ENCODE results near the gene FUOM. TPM values are rescaled to one million over a fixed set of nuclear protein-coding genes. Genes with fewer than 3 reads are reported as not detected.

Gene FUOM
- total RNA-seq, 1 experiment from 2014 or later: 41.8 TPM

GRCh38 chr10:133405844-133406527, 48.2 kb upstream of the FUOM start:
- Mint-ChIP-seq H3K9me3 (peaks cover 8 to 14% of the 10 kb centered on the region in 2 experiments; a peak in 4 of 5 replicates), H3K4me3 (no peak overlapping the region), H3K4me1 (no peaks in the 10 kb centered on the region), H3K27ac (no peak overlapping the region), H3K36me3 (ENCODE audit: insufficient read depth in 1 of 3, low read depth in 3 of 3) (peaks cover 73 to 95% (median 86%) of the 10 kb centered on the region in 3 experiments), H3K27me3 (ENCODE audit: low read depth) (no peaks in the 10 kb centered on the region)
- Histone ChIP-seq H4K91ac (ENCODE audit: insufficient read length, low read depth, low read length) (no peak overlapping the region), H2BK12ac (ENCODE audit: insufficient read length, low read depth, low read length) (no peak overlapping the region), H3K14ac (ENCODE audit: insufficient read depth, low read length) (no peak overlapping the region), H4K20me1 (ENCODE audit: control insufficient read depth, insufficient read depth, insufficient read length) (no peaks in the 10 kb centered on the region), H3K27me3 (ENCODE audit: insufficient read depth, low read length) (no peaks in the 10 kb centered on the region), H3K4ac (ENCODE audit: low read depth, low read length) (no peak overlapping the region), H4K5ac (ENCODE audit: insufficient read length, low read depth, low read length) (no peak overlapping the region), H4K8ac (replicated peaks; ENCODE audit: insufficient read length, low read depth, low read length) (no peak overlapping the region), H3K79me1 (ENCODE audit: insufficient read depth, low read depth, low read length, poor library complexity, severe bottlenecking) (peaks cover 2% of the 10 kb centered on the region), H3K9me3 (ENCODE audit: control insufficient read depth, low read depth, low read length) (no peaks in the 10 kb centered on the region), H3K23me2 (ENCODE audit: insufficient read length, low read depth, low read length, poor library complexity, severe bottlenecking) (no peaks in the 10 kb centered on the region), H3K4me2 (ENCODE audit: insufficient read depth, insufficient read length, low read length) (no peak overlapping the region), H3T11ph (ENCODE audit: low read length) (no peak overlapping the region), H3K18ac (ENCODE audit: insufficient read length, low read depth, low read length) (no peak overlapping the region), H3K4me1 (ENCODE audit: insufficient read depth, low read length) (no peaks in the 10 kb centered on the region), H2BK120ac (ENCODE audit: low read depth, low read length, poor library complexity, severe bottlenecking) (no peak overlapping the region), H2AK5ac (ENCODE audit: insufficient read length, low read length) (no peak overlapping the region), H2BK15ac (ENCODE audit: low read depth, low read length) (no peak overlapping the region), H3K56ac (ENCODE audit: insufficient read length, low read depth, low read length) (no peak overlapping the region), H3K79me2 (ENCODE audit: insufficient read depth, low read length) (peaks cover 3% of the 10 kb centered on the region; the same call in 1 of the 2 replicates), H2AFZ (ENCODE audit: low read length) (no peak overlapping the region), H2BK20ac (ENCODE audit: low read depth, low read length, poor library complexity, severe bottlenecking) (no peak overlapping the region), H3K27ac (ENCODE audit: insufficient read length, low read depth, low read length) (no peak overlapping the region), H2BK5ac (ENCODE audit: insufficient read length, low read length) (no peak overlapping the region), H3K23ac (ENCODE audit: insufficient read length, low read depth, low read length) (no peak overlapping the region), H3K9ac (ENCODE audit: extremely low read depth, insufficient read length, low read length) (no peak overlapping the region)
- TF ChIP-seq CTCF (conservative IDR thresholded peaks at IDR 0.05): no peak
- WGBS (ENCODE audit: extremely low coverage, insufficient read length, low lambda C conversion rate): no CpG with 5 or more reads among the region's 8 CpGs
- no peak for DNase-seq
